Chondrocyte (in vitro differentiated cells): Measurements from ENCODE around the gene NCOA1. TPM values are rescaled to one million over a fixed set of nuclear protein-coding genes. Genes with fewer than 3 reads are reported as not detected.

Source experiments
- DNase-seq: peaks from one replicate; pipeline ENCODE4 v3.0.0; 2021; ENCODE audit warnings: mixed read lengths, low spot score
- H3K27ac Mint-ChIP-seq: one replicate; pipeline ENCODE4 v1.8.0; 2021; ENCODE audit warnings: mild to moderate bottlenecking, moderate library complexity, mixed read lengths; ENCODE audit not compliant: unreplicated experiment
- H3K27me3 Mint-ChIP-seq: 2 replicates; pipeline ENCODE4 v1.8.0; 2021; ENCODE audit warnings: low read depth, mixed read lengths
- H3K36me3 Mint-ChIP-seq: 2 replicates; pipeline ENCODE4 v1.8.0; 2021; ENCODE audit warnings: low read depth, mixed read lengths
- H3K4me1 Mint-ChIP-seq: 2 replicates; pipeline ENCODE4 v1.8.0; 2021; ENCODE audit warnings: low read depth, mild to moderate bottlenecking, mixed read lengths
- H3K4me3 Mint-ChIP-seq: one replicate; pipeline ENCODE4 v1.8.0; 2021; ENCODE audit warnings: mild to moderate bottlenecking, moderate library complexity, mixed read lengths; ENCODE audit not compliant: unreplicated experiment
- H3K9me3 Mint-ChIP-seq: 2 replicates; pipeline ENCODE4 v1.8.0; 2021; ENCODE audit warnings: low read depth, mixed read lengths
- CTCF ChIP-seq: fragments of 200-600 bp; sonication (generic); IDR thresholded peaks from 2 replicates; pipeline ENCODE4 v1.5.0; 2021; ENCODE audit warnings: antibody characterized with exemption, mild to moderate bottlenecking, moderate library complexity
- total RNA-seq: library from RNA; stranded (reverse); gene quantifications from 3 replicates; pipeline ENCODE4 v1.2.1, GENCODE V29; 2021

NCOA1 gene
- total RNA-seq, 1 donor from 2014 or later: 20.3 TPM

GRCh38 chr2:24763843-24764242 lies 272.8 kb downstream of the NCOA1 start:
- no peaks in the 10 kb centered on the region for H3K4me1 Mint-ChIP-seq
- H3K4me3 Mint-ChIP-seq: no peak overlapping the region
- no peak for DNase-seq
- TF ChIP-seq CTCF: no peak
- no peaks in the 10 kb centered on the region for H3K9me3 Mint-ChIP-seq
- H3K27ac Mint-ChIP-seq: no peak overlapping the region
- H3K36me3 Mint-ChIP-seq: peaks cover 23% of the 10 kb centered on the region
- no peaks in the 10 kb centered on the region for H3K27me3 Mint-ChIP-seq

GRCh38 chr2:24766609-24767008 lies 275.6 kb downstream of the NCOA1 start:
- Mint-ChIP-seq H3K4me1 (no peaks in the 10 kb centered on the region), H3K36me3 (peaks cover 32% of the 10 kb centered on the region), H3K27ac (no peak overlapping the region), H3K27me3 (no peaks in the 10 kb centered on the region), H3K4me3 (no peak overlapping the region), H3K9me3 (no peaks in the 10 kb centered on the region)
- no peak for TF ChIP-seq CTCF
- DNase-seq: no peak

- Mint-ChIP-seq H3K27ac (no peak overlapping the region), H3K4me3 (no peak overlapping the region), H3K36me3 (peaks cover 32% of the 10 kb centered on the region), H3K9me3 (no peaks in the 10 kb centered on the region), H3K27me3 (no peaks in the 10 kb centered on the region), H3K4me1 (peaks cover 4% of the 10 kb centered on the region)
- DNase-seq: no peak
- no peak for TF ChIP-seq CTCF
Observed at GRCh38 chr2:24768013-24768412, 277.0 kb downstream of the NCOA1 start.

GRCh38 chr2:24768601-24769000 lies 277.5 kb downstream of the NCOA1 start:
- H3K9me3 Mint-ChIP-seq: no peaks in the 10 kb centered on the region
- no peak for DNase-seq
- TF ChIP-seq CTCF: no peak
- H3K4me1 Mint-ChIP-seq: peaks cover 4% of the 10 kb centered on the region
- no peaks in the 10 kb centered on the region for H3K27me3 Mint-ChIP-seq
- H3K27ac Mint-ChIP-seq: no peak overlapping the region
- H3K4me3 Mint-ChIP-seq: no peak overlapping the region
- H3K36me3 Mint-ChIP-seq: peaks cover 32% of the 10 kb centered on the region

- peaks cover 21% of the 10 kb centered on the region for H3K36me3 Mint-ChIP-seq
- H3K9me3 Mint-ChIP-seq: no peaks in the 10 kb centered on the region
- H3K4me3 Mint-ChIP-seq: no peak overlapping the region
- no peaks in the 10 kb centered on the region for H3K27me3 Mint-ChIP-seq
- DNase-seq: no peak
- H3K4me1 Mint-ChIP-seq: peaks cover 4% of the 10 kb centered on the region
- H3K27ac Mint-ChIP-seq: no peak overlapping the region
- TF ChIP-seq CTCF: no peak
Observed at GRCh38 chr2:24771061-24771460, 280.0 kb downstream of the NCOA1 start.
